Lower lobe of right lung (tissue), 2 donors: ENCODE data around the gene CPNE2. TPM values are rescaled to one million over a fixed set of nuclear protein-coding genes. Genes with fewer than 3 reads are reported as not detected.

Experiments used
- ATAC-seq, 2 donors: fragments of 200-7000 bp; cut with Tn5 transposase; one replicate each; pipeline ENCODE4 v1.9.1; 2020 to 2022; ENCODE audit warnings: mild to moderate bottlenecking in 2 of 2, moderate library complexity in 2 of 2
- DNase-seq: peaks from one replicate; pipeline ENCODE4 v3.0.0-alpha.2; 2020
- H3K27ac ChIP-seq: fragments of 200-600 bp; one replicate; pipeline ENCODE4 v1.8.0; 2022
- H3K27me3 ChIP-seq: fragments of 200-600 bp; one replicate; pipeline ENCODE4 v1.8.0; 2022; ENCODE audit warnings: low read depth
- H3K36me3 ChIP-seq: fragments of 200-600 bp; one replicate; pipeline ENCODE4 v1.8.0; 2022; ENCODE audit warnings: mild to moderate bottlenecking
- H3K4me1 ChIP-seq: fragments of 200-600 bp; one replicate; pipeline ENCODE4 v1.8.0; 2022
- H3K4me3 ChIP-seq: fragments of 200-600 bp; one replicate; pipeline ENCODE4 v1.8.0; 2022; ENCODE audit warnings: mild to moderate bottlenecking
- H3K9me3 ChIP-seq: fragments of 200-600 bp; one replicate; pipeline ENCODE4 v1.8.0; 2022
- intact Hi-C: fragments of 100-400 bp; cut with DNase I; formaldehyde crosslinking; loops from one replicate; pipeline ENCODE4 v1.11.0; 2022
- total RNA-seq: library from RNA; stranded (reverse); fragmentation: NEBNext Ultra II Directional; extraction: Animal tissue kit (Norgen Biotek cat#: 25700); gene quantifications from one replicate; pipeline ENCODE4 v1.2.1, GENCODE V29; 2021
- TF ChIP-seq, protein P1 (sequence below): fragments of 200-600 bp; IDR thresholded peaks from one replicate; pipeline ENCODE4 v1.8.0; 2022; ENCODE audit warnings: antibody characterized with exemption, mild to moderate bottlenecking
- donor health status: DM: no; HTN: yes; CAD: no; lungs with severe emphysema.

The CPNE2 gene
- total RNA-seq, 1 donor from 2014 or later, result 55.3 TPM

DNA sequence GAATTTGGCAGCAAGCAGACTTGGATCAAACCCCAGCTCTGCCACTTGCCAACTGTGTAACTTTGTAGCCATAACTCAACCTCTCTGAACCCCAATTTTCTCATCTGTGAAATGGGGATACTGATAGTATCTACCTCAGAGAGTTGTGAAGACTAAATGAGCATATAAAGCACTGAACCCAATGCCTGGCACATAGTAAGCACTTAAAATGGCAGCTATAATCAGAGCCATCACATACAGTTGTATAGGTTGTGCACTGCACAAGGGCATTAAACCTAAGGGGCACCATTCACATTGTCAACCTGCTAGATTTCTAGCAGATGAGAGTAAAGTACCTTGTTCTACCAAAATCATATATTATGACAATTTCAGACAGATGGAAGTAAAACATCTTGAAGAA, 10.6 kb upstream of the CPNE2 start:
- no peak overlapping the region for H3K4me3 ChIP-seq
- DNase-seq, result no peak
- no peaks in the 10 kb centered on the region for H3K9me3 ChIP-seq
- H3K27ac ChIP-seq, result no peak overlapping the region
- H3K36me3 ChIP-seq, result peaks cover 39% of the 10 kb centered on the region
- intact Hi-C loops, result loop anchor here (10.0 kb wide), 1 partner anchor 83 kb away; no protein-coding TSS in a partner anchor
- TF ChIP-seq, protein P1, sequence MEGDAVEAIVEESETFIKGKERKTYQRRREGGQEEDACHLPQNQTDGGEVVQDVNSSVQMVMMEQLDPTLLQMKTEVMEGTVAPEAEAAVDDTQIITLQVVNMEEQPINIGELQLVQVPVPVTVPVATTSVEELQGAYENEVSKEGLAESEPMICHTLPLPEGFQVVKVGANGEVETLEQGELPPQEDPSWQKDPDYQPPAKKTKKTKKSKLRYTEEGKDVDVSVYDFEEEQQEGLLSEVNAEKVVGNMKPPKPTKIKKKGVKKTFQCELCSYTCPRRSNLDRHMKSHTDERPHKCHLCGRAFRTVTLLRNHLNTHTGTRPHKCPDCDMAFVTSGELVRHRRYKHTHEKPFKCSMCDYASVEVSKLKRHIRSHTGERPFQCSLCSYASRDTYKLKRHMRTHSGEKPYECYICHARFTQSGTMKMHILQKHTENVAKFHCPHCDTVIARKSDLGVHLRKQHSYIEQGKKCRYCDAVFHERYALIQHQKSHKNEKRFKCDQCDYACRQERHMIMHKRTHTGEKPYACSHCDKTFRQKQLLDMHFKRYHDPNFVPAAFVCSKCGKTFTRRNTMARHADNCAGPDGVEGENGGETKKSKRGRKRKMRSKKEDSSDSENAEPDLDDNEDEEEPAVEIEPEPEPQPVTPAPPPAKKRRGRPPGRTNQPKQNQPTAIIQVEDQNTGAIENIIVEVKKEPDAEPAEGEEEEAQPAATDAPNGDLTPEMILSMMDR, result no peak
- no peak for ATAC-seq
- peaks cover 12% of the 10 kb centered on the region for H3K4me1 ChIP-seq
- no peaks in the 10 kb centered on the region for H3K27me3 ChIP-seq

DNA sequence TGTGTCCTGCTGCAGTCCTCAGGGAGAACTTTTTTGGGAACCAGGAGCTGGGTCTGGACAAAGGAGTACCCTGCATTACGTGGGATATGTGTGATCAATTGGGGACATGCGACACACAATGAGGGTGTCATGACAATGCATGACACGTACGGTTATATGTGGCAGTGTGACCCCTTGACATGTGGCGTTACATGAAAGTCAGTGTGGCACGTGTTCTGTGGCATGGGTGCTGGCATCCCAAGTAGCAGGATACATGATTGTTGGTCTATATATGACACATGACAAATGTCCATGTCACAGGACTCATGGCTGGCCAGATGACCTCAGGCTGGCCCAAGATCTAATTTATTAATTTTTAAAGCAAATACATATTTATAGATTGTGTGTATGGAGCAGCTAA, 9.7 kb upstream of the CPNE2 start:
- H3K36me3 ChIP-seq, result peaks cover 30% of the 10 kb centered on the region
- intact Hi-C loops, result loop anchor here (10.0 kb wide), 1 partner anchor 82 kb away; no protein-coding TSS in a partner anchor
- no peak overlapping the region for H3K27ac ChIP-seq

DNA sequence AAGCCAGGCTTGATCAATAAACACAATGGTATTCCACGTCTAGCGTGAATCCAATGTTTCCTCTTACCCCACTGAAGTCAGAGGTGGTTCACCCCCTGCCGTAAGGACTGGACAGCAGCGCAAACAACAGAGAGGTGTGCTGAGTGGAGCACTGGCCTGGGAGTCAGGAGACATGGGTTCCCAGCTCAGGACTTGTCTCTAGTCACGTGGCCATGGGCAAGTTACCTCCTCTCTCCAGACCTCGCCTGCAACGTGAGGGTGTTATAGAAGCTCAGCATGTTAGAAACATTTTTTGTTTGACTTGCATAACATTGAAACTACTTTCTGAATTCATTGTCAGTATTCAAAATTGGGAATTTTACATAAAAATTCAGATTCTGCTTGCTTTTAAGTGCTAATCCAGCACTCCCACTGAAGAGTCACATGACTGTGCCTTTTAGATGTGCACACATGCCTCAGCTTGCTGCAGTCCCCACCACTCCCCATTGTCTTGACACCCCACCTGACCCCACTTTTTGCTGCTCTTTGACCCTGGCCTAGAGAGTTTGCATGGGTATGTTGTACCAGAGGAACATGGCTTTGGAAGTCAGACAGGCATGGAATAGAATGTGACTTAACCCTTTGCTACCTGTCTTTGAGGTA, 8.8 kb upstream of the CPNE2 start:
- Histone ChIP-seq H3K36me3 (peaks cover 23% of the 10 kb centered on the region), H3K27ac (no peak overlapping the region), H3K4me1 (peaks cover 12% of the 10 kb centered on the region), H3K4me3 (no peak overlapping the region), H3K27me3 (no peaks in the 10 kb centered on the region), H3K9me3 (no peaks in the 10 kb centered on the region)
- DNase-seq (no peak), ATAC-seq (no peak)
- intact Hi-C loops, result loop anchor here (10.0 kb wide), 1 partner anchor 81 kb away; no protein-coding TSS in a partner anchor
- TF ChIP-seq, protein P1, result no peak

More for the DNA sequence above, 9.7 kb upstream of the CPNE2 start:
- no peak overlapping the region for H3K4me3 ChIP-seq
- no peaks in the 10 kb centered on the region for H3K27me3 ChIP-seq
- TF ChIP-seq, protein P1, result no peak
- H3K4me1 ChIP-seq, result peaks cover 12% of the 10 kb centered on the region
- DNase-seq, result no peak
- H3K9me3 ChIP-seq, result no peaks in the 10 kb centered on the region
- ATAC-seq, result no peak

DNA sequence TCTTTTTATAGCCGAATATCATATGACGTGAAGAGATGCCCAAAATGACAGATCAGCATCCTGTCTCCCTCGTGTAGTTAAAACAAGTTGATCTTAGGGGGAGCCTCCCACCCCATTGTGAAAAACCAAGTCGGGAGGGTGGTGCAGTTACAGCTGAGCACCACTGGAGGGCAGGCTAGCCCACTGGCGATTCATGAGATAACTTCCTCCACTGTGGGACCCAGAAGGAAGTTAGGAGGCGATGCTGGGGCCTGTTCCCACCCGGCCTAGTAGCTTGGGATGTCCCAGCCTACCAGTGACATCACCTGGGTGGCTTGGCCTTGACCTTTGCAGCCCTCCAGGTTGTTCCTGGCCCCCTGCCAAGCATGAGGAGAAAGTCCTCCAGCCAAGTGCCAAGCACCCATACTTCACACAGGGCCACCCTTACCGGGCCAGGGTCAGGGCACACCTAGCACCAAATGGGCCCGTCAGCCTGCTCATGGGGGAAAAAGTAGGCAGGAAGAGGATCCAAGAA, 8.1 kb upstream of the CPNE2 start:
- ATAC-seq, result peak; percentile 92 to 94

DNA sequence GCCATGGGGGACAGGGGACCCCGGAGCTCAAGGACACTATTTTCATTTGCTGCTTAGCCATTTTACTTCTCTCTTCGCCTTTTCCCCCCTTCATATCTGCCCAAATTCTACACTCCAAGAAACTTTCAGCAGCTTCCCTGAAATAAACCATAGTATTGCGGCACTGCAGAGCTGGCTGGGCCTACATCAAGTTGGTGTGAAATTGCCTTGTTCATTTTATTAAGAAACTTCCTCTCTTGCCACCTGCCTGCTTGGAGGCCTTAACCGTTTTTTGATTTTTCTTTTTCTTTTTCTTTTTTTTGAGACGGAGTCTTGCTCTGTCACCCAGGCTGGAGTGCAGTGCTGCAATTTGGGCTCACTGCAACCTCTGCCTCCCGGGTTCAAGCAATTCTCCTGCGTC, 7.4 kb upstream of the CPNE2 start:
- Histone ChIP-seq H3K4me3 (no peak overlapping the region), H3K9me3 (no peaks in the 10 kb centered on the region), H3K36me3 (peaks cover 12% of the 10 kb centered on the region), H3K27me3 (no peaks in the 10 kb centered on the region), H3K4me1 (peaks cover 12% of the 10 kb centered on the region), H3K27ac (peak overlapping the region; percentile 56)
- no peak for DNase-seq
- peak in 1 of 2 donors; percentile 13 for ATAC-seq
- intact Hi-C loops, result loop anchor here (10.0 kb wide), 1 partner anchor 80 kb away; no protein-coding TSS in a partner anchor
- TF ChIP-seq, protein P1, result no peak

More for the DNA sequence above, 8.1 kb upstream of the CPNE2 start:
- DNase-seq, result peak; percentile 86
- intact Hi-C loops, result loop anchor here (10.0 kb wide), 1 partner anchor 80 kb away; no protein-coding TSS in a partner anchor
- Histone ChIP-seq H3K9me3 (no peaks in the 10 kb centered on the region), H3K27me3 (no peaks in the 10 kb centered on the region), H3K4me1 (peaks cover 12% of the 10 kb centered on the region), H3K36me3 (peaks cover 19% of the 10 kb centered on the region), H3K4me3 (no peak overlapping the region), H3K27ac (peak overlapping the region; percentile 56)
- TF ChIP-seq, protein P1, result peak; percentile 99
